GM15510 (cell line): ENCODE measurements around the gene D2HGDH.

Experiments used
- POLR2A ChIP-seq: IDR thresholded peaks from 3 replicates; pipeline ENCODE4 v1.6.1; 2011; ENCODE audit warnings: borderline replicate concordance; ENCODE audit not compliant: insufficient read length; ENCODE audit errors: extremely low read depth

Gene D2HGDH

DNA sequence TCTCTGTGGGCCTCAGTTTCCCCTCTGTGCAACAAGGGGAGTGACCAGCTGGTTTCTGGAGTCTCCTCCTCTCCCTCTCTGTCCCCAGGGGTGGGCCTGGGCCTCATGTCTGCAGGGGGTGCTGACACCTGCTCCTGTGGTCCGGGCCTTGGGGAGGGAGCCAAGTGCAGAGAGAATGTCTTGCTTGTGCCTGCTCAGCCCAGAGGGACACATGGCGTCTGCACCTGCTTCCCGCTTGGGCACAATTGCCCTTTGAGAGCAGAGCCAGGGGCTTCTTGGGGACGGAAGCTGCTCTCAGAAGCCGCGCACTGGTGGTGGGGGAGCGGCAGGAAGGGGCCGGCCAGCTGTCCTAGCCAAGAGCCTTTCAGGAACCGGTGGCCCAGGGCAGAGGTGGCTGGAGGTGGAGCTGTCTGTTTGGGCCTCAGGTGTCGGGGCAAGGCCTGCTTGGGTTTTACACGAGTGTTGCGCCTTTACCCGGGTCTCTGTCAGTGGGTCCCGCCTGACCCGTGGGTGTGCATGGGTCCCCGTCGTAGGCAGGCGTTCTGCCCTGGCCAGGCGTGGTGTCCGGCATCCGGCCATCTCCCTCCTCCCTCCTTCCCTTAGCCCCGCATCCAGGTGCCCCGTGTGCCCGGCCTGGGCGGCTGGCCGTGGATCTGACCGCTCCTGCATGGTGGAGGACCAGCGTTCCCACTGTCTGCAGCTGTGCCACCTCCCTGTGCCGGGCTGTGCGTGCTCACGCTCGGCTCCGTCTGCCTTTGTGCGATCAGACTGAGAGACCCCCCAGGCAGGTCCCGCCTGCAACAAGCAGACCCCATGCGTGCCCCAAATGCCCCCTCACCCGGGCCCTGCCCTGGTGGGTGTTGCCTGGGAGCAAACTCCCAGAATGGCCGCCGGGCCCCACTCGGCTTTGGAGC lies 78.6 kb downstream of the D2HGDH start:
- no peak for TF ChIP-seq POLR2A

DNA sequence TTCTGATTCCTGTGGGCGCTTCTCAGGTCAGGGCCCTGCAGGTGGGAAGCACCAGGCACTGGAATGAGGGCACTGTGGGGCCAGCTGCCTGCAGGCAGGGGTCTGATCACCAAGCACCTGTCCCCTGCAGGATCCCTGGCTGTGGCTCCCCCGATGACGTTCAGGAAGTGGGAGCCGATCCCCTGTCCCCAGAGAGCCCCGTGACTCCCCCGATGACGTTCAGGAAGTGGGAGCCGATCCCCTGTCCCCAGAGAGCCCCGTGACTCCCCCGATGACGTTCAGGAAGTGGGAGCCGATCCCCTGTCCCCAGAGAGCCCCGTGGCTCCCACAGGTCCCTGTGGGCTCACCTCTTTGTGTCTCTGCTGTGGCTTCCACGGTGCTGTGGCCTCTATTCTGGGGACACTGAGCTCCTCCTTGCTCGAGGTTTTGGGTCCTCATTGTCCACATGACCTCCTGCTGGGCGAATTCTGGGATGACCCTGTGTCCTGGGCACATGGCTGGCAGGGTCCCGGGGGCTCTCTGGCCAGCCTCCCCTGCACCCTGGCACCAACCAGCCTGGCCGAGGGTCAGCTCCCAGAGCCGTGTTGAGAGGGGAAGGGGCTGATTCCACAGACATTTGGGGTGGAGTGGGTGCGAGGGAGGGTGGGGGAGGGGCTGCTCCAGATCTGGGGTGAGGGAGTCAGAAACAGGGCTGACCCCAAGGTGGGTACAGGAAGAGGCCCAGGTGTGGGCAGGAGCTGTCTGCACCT lies 79.4 kb downstream of the D2HGDH start:
- no peak for TF ChIP-seq POLR2A

DNA sequence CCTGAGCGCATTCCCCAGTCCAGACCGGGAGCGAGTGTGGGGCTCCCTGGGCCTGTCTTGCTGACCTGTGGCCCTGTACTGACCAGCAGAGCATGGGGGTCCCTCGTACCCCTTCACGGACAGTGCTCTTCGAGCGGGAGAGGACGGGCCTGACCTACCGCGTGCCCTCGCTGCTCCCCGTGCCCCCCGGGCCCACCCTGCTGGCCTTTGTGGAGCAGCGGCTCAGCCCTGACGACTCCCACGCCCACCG lies 79.9 kb downstream of the D2HGDH start:
- no peak for TF ChIP-seq POLR2A

DNA sequence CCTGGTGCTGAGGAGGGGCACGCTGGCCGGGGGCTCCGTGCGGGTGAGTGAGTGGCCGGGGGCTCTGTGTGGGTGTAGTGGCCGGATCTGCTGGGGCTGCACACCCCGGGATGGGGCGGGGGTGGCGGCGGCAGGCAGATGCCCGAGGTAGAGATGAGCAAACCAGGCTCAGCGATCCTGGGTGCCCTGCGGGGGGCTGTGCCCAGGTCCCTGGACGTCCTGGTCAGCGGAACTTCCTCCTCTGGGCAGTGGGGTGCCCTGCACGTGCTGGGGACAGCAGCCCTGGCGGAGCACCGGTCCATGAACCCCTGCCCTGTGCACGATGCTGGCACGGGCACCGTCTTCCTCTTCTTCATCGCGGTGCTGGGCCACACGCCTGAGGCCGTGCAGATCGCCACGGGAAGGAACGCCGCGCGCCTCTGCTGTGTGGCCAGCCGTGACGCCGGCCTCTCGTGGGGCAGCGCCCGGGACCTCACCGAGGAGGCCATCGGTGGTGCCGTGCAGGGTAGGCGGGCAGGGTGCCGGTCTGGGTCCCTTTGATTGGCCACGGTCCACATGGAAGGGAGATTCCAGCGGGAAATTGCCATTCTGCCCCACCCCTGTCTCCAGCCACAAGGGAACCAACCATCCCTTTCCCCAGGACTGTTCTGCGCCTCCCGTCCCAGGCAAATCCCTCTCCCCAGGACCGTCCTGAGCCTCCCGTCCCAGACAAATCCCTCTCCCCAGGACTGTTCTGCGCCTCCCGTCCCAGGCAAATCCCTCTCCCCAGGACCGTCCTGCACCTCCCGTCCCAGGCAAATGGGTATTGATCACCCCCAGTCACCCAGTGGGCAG lies 80.4 kb downstream of the D2HGDH start:
- TF ChIP-seq POLR2A: no peak

GRCh38 chr2:241815477-241816430 lies 81.3 kb downstream of the D2HGDH start:
- TF ChIP-seq POLR2A: no peak

- no peak for TF ChIP-seq POLR2A
Observed at GRCh38 chr2:241816431-241817121, 82.1 kb downstream of the D2HGDH start.

GRCh38 chr2:241817126-241817820 lies 82.8 kb downstream of the D2HGDH start:
- no peak for TF ChIP-seq POLR2A
